Smooth muscle cell (in vitro differentiated cells): ENCODE data around the gene MYL5. TPM values are rescaled to one million over a fixed set of nuclear protein-coding genes. Genes with fewer than 3 reads are reported as not detected.

ENCODE experiments used
- DNase-seq: peaks from one replicate; lab custom pipeline; 2025; ENCODE audit not compliant: unreplicated experiment; lab: John Stamatoyannopoulos, UW
- H2AFZ ChIP-seq: fragments of 200-600 bp; sonication (generic); 2 replicates; pipeline ENCODE4 v1.6.0; 2016; ENCODE audit warnings: antibody characterized with exemption, low read depth, mild to moderate bottlenecking
- H3F3A ChIP-seq: fragments of 200-600 bp; sonication (generic); 2 replicates; pipeline ENCODE4 v1.6.0; 2017; ENCODE audit warnings: antibody characterized with exemption, low read depth
- H3K27ac ChIP-seq: fragments of 200-600 bp; sonication (generic); 2 replicates; pipeline ENCODE4 v1.5.1; 2016; ENCODE audit warnings: low read depth, mild to moderate bottlenecking
- H3K27me3 ChIP-seq: fragments of 200-600 bp; sonication (generic); 2 replicates; pipeline ENCODE4 v1.6.1; 2016; ENCODE audit warnings: low read depth, mild to moderate bottlenecking
- H3K36me3 ChIP-seq: fragments of 200-600 bp; sonication (generic); 2 replicates; pipeline ENCODE4 v1.5.1; 2016; ENCODE audit warnings: low read depth
- H3K4me1 ChIP-seq: fragments of 200-600 bp; sonication (generic); 2 replicates; pipeline ENCODE4 v1.5.1; 2016; ENCODE audit warnings: low read depth
- H3K4me2 ChIP-seq: fragments of 200-600 bp; sonication (generic); 2 replicates; pipeline ENCODE4 v1.6.0; 2016; ENCODE audit warnings: mild to moderate bottlenecking
- H3K4me3 ChIP-seq: fragments of 200-600 bp; sonication (generic); 2 replicates; pipeline ENCODE4 v1.5.1; 2016; ENCODE audit warnings: mild to moderate bottlenecking
- H3K79me2 ChIP-seq: fragments of 200-600 bp; sonication (generic); 2 replicates; pipeline ENCODE4 v1.6.0; 2016; ENCODE audit warnings: low read depth, mild to moderate bottlenecking
- H3K9ac ChIP-seq: fragments of 200-600 bp; sonication (generic); 2 replicates; pipeline ENCODE4 v1.6.0; 2016; ENCODE audit warnings: low read depth
- H3K9me3 ChIP-seq: fragments of 200-600 bp; sonication (generic); replicated peaks from 2 replicates; pipeline ENCODE4 v1.5.1; 2016; ENCODE audit warnings: low read depth
- H4K20me1 ChIP-seq: fragments of 200-600 bp; sonication (generic); 2 replicates; pipeline ENCODE4 v1.6.0; 2016; ENCODE audit warnings: low read depth
- WGBS: methylation state at CpG from one replicate; pipeline ENCODE4 v1.1.7; 2016; ENCODE audit warnings: low lambda C conversion rate; 5-methylcytosine and 5-hydroxymethylcytosine counted together
- polyA plus RNA-seq: library from polyadenylated mRNA; unstranded; fragments of >200 nt; fragmentation: Nextera tagmentation; extraction: Ambion mirVana; gene quantifications from 2 replicates; pipeline ENCODE4 v1.2.1, GENCODE V29; 2016
- total RNA-seq: library from RNA; depleted of rRNA; stranded (reverse); fragments of >200 nt; gene quantifications from 2 replicates; pipeline ENCODE4 v1.2.3, GENCODE V29; 2014
- TF ChIP-seq, protein P1 (sequence below): fragments of 200-600 bp; sonication (generic); IDR thresholded peaks from 2 replicates; pipeline ENCODE4 v1.5.1; 2017; ENCODE audit warnings: borderline replicate concordance, mild to moderate bottlenecking, antibody characterized with exemption; ENCODE audit not compliant: insufficient read depth, poor library complexity, severe bottlenecking

Gene MYL5
- total and polyA plus RNA-seq, 2 experiments from 2014 or later = 6.7 to 6.8 TPM

DNA sequence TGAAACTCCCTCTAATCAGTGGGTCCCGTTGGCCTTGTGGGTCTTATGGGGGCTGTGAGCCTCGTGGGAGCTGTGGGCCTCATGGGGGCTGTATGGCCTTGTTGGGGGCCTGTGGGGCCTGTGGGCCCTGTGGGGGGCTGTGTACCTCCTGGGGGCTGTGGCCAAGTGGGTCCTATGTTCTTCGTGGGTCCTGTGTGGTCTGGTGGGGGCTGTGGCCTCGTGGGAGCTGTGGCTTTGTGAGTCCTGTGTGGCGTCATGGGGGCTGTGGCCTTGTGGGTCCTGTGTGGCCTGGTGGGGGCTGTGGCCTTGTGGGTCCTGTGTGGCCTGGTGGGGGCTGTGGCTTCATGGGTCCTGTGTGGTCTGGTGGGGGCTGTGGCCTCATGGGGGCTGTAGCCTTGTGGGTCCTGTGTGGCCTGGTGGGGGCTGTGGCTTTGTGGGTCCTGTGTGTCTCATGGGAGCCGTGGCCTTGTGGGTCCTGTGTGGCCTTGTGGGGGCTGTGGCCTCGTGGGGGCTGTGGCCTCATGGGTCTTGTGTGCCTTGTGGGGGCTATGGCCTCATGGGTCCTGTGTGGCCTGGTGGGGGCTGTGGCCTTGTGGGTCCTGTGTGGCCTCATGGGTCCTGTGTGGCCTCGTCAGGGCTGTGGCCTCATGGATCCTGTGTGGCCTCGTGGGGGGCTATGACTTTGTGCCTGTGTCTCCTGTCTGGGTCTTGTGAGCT lies 38.7 kb downstream of the MYL5 start:
- Histone ChIP-seq H3K27ac (no peak overlapping the region), H4K20me1 (peaks cover 92% of the 10 kb centered on the region), H3K79me2 (peaks cover 87% of the 10 kb centered on the region), H3K27me3 (no peaks in the 10 kb centered on the region), H3K4me3 (no peak overlapping the region), H3K36me3 (no peaks in the 10 kb centered on the region), H3K4me1 (peaks cover 8% of the 10 kb centered on the region), H2AFZ (no peak overlapping the region), H3K9ac (no peak overlapping the region), H3K4me2 (no peak overlapping the region), H3K9me3 (no peaks in the 10 kb centered on the region), H3F3A (no peaks in the 10 kb centered on the region)
- TF ChIP-seq, protein P1, sequence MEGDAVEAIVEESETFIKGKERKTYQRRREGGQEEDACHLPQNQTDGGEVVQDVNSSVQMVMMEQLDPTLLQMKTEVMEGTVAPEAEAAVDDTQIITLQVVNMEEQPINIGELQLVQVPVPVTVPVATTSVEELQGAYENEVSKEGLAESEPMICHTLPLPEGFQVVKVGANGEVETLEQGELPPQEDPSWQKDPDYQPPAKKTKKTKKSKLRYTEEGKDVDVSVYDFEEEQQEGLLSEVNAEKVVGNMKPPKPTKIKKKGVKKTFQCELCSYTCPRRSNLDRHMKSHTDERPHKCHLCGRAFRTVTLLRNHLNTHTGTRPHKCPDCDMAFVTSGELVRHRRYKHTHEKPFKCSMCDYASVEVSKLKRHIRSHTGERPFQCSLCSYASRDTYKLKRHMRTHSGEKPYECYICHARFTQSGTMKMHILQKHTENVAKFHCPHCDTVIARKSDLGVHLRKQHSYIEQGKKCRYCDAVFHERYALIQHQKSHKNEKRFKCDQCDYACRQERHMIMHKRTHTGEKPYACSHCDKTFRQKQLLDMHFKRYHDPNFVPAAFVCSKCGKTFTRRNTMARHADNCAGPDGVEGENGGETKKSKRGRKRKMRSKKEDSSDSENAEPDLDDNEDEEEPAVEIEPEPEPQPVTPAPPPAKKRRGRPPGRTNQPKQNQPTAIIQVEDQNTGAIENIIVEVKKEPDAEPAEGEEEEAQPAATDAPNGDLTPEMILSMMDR = no peak
- 98% methylated on average over 7 of the region's 9 CpGs for WGBS
- DNase-seq = no peak

DNA sequence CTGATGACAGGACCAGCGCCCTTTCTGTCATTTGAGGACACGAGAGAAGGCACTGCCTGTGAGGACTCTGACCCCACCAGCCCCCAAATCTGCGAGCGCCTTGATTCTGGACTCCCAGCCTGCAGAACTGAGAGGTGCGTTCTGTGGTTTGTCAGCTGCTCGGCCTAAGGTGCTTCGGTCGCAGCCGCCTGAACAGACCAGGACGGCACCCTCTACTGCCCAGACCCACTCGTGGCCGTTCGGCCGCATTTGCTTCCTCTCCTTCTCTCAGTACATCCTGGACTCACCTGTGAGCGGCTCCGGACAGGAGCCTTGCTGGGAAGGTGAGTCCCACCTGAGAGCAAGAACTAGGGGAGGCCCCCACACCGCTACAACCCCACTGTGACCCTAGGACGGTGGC lies 39.7 kb downstream of the MYL5 start:
- no peak overlapping the region for H3K9ac ChIP-seq
- H3K4me3 ChIP-seq = no peak overlapping the region
- TF ChIP-seq, protein P1 = no peak
- H3K27ac ChIP-seq = no peak overlapping the region
- H3K9me3 ChIP-seq = no peaks in the 10 kb centered on the region
- no peaks in the 10 kb centered on the region for H3K27me3 ChIP-seq
- H3K4me2 ChIP-seq = no peak overlapping the region
- H3K4me1 ChIP-seq = no peaks in the 10 kb centered on the region
- DNase-seq = no peak
- H3K36me3 ChIP-seq = no peaks in the 10 kb centered on the region
- no peak overlapping the region for H2AFZ ChIP-seq
- WGBS = 98% methylated on average over 18 of the region's 18 CpGs
- peaks cover 92% of the 10 kb centered on the region for H4K20me1 ChIP-seq
- peaks cover 87% of the 10 kb centered on the region for H3K79me2 ChIP-seq
- no peaks in the 10 kb centered on the region for H3F3A ChIP-seq

DNA sequence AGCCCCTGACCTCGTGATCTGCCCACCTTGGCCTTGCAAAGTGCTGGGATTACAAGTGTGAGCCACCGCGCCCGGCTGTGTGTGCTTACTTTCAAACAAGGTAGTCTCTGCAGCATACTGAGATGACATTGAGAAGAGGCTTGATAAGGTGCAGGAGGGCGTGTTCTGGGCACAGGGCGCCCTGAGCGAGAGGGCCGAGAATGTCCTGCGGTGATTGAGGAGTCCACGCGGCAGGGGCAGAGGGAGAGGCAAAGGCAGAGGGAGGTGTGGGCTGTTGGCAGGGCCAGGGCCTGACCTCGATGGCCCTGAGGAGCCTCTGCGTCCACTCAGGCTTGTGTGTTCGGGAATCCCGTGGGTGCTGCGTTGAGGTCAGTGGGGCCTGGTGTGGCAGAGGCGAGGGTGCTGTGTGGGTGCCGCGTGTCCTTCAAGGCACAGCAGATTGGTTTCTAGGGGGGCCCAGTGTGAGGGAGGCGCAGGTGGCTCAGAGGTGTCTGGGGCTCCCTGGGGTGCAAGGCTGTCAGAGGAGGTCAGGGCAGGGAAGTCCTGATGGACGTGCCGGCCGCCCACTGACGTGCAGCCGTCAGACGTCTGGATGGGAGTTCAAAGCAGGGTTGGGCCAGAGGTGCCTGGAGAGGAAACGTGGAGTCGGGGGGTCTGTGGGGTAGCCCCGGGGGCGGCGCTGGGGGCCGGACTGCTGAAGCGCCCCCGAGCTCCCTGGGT lies 43.4 kb downstream of the MYL5 start:
- WGBS = 93% methylated on average over 26 of the region's 34 CpGs

More for the DNA sequence above, 43.4 kb downstream of the MYL5 start:
- DNase-seq = no peak
- Histone ChIP-seq H4K20me1 (peaks cover 91% of the 10 kb centered on the region), H3K4me2 (no peak overlapping the region), H3K4me3 (no peak overlapping the region), H2AFZ (no peak overlapping the region), H3K36me3 (no peaks in the 10 kb centered on the region), H3F3A (no peaks in the 10 kb centered on the region), H3K9ac (no peak overlapping the region), H3K27me3 (no peaks in the 10 kb centered on the region), H3K79me2 (peaks cover 84% of the 10 kb centered on the region), H3K4me1 (no peaks in the 10 kb centered on the region), H3K9me3 (no peaks in the 10 kb centered on the region), H3K27ac (no peak overlapping the region)
- TF ChIP-seq, protein P1 = no peak
